Midbrain (tissue), 1 donor: ENCODE data around the gene C19orf85.
"Not testable (repeated sequence)": the region's sequence is repeated elsewhere in the genome, so short reads cannot be mapped to it uniquely, and the experiment has no call there.

Source experiments
- DNase-seq: peaks from one replicate; lab custom pipeline; 2025; lab: John Stamatoyannopoulos, UW

C19orf85 gene

GRCh38 chr19:55440411-55441105, 24.0 kb downstream of the C19orf85 start:
- DNase-seq, result no peak

- DNase-seq, result no peak
Observed at GRCh38 chr19:55439052-55439451, 25.5 kb downstream of the C19orf85 start.

- DNase-seq, result no peak
Observed at GRCh38 chr19:55437410-55437809, 27.1 kb downstream of the C19orf85 start.

- DNase-seq, result no peak
Observed at GRCh38 chr19:55436847-55437246, 27.7 kb downstream of the C19orf85 start.

- no peak for DNase-seq
Observed at GRCh38 chr19:55435020-55435419, 29.5 kb downstream of the C19orf85 start.

- no peak for DNase-seq
Observed at GRCh38 chr19:55434356-55434919, 30.1 kb downstream of the C19orf85 start.

GRCh38 chr19:55433292-55433691, 31.3 kb downstream of the C19orf85 start:
- no peak for DNase-seq

GRCh38 chr19:55432241-55432959, 32.2 kb downstream of the C19orf85 start:
- no peak for DNase-seq

- DNase-seq, result no peak
Observed at GRCh38 chr19:55431183-55431582, 33.4 kb downstream of the C19orf85 start.

- DNase-seq, result peak; percentile 85
Observed at GRCh38 chr19:55426042-55426441, 38.5 kb downstream of the C19orf85 start.

- no peak for DNase-seq
Observed at GRCh38 chr19:55424518-55424917, 40.0 kb downstream of the C19orf85 start.

GRCh38 chr19:55423225-55424005, 41.1 kb downstream of the C19orf85 start:
- no peak for DNase-seq

GRCh38 chr19:55421281-55421680, 43.3 kb downstream of the C19orf85 start:
- not testable (repeated sequence) for DNase-seq

- DNase-seq, result no peak
Observed at GRCh38 chr19:55419624-55420236, 44.8 kb downstream of the C19orf85 start.

- no peak for DNase-seq
Observed at GRCh38 chr19:55419103-55419502, 45.4 kb downstream of the C19orf85 start.

- DNase-seq, result peak; percentile 82
Observed at GRCh38 chr19:55418185-55418584, 46.4 kb downstream of the C19orf85 start.
